Measurements from ENCODE around the gene DPH5.
A peak's percentile ranks its signal among the peaks of the same experiment; 100 is the strongest.

DPH5 gene

DNA sequence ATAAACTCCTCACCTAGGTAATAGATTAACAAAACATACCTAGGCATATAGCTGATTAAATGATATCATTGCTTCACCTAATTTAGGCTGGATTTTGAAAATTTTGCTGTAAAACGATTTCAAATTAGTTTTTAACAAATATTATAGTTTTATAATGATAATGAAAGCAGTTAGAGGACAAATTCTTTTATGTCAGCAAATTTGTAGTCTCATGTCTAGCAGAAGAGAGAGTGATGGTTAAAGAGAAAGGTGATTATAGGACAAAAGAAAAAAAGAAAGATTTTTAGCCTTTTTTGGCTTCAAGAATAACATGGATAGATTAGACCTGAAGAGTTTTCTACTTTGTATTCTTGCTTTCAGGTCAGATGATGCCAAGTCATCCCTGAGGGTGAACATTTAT lies 3.6 kb upstream of the DPH5 start:
- no peak for DNase-seq

DNA sequence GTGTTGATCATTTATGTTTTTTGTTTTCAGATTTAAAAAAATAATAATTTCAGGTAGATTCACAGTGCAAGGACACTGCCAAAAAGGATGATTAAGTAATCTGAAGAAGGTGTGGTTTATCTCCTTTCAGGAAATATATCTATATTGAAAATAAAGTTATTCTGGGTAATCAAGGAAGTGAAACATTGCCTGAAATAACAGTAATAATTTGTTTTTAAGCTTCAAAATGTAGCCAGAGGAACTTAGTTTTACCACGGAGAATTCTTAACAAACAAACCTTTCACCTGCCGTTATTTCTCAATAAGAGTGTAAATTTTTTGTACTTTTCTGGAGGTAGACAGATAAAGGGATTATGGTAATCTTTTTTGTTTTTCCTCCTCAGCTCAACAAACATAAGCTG lies 2.9 kb upstream of the DPH5 start:
- DNase-seq = no peak

DNA sequence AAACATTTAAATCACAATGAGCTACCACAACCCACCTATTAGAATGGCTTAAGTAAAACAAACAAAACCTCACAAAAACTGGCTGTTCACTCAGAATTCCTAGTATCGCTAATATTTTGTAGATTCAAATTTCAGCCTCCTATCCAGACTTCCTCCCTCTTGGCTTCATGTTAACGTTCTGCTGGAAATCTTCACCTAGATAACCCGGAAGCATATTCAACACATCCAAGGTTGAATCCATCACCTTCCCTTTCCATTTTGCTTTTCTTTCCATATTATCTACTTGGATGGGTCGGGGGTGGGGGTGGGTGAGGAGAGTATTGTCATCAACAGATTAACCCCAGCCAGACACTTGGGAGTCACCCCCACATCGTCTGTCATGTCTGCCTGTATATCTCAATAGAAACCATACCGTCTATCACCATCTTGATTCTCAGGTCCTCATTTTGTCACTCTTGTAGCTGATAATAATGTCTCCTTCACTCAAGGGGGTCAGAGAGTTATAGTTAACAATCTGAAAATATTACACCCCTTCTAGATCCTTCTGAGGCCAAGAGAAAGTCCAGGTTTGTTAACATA lies 1.7 kb upstream of the DPH5 start:
- no peak for DNase-seq

DNA sequence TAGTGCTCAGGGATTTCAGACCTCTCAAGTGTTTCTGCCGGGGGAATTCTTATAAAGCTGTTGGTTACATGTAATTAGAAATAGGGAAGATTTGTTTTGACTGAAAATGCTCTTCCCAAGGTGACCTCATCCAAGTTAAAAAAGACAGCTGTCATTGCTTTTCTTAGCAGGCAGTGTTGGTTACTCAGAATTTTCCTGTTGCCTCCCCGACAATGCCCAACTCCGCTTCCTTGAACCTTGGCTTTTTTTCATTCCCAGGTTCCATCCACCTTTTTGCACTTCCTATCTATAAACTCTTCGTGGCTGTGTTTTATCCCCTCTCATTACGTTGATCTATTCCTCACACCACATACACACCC lies 825 bp upstream of the DPH5 start:
- no peak for DNase-seq

DNA sequence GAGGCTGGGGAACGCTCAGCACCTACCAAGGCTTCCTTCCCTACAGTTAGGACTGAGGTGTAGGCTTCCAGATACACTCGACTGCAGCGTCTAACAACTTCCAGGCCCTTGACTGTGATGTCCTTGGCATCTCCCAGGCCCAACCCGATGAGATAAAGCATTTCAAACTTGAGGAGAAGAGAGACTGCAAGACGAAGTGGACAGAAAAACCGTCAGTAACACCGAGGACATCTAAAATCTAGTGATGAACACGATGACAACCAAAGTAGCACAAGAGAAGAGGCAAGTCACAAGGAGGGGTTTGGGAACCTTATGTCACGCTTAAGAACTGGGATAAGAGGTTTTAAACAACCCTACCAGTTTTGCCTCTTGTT lies 314 bp downstream of the DPH5 start:
- peak in 2 of 4 experiments; percentile 3 to 7 for DNase-seq

DNA sequence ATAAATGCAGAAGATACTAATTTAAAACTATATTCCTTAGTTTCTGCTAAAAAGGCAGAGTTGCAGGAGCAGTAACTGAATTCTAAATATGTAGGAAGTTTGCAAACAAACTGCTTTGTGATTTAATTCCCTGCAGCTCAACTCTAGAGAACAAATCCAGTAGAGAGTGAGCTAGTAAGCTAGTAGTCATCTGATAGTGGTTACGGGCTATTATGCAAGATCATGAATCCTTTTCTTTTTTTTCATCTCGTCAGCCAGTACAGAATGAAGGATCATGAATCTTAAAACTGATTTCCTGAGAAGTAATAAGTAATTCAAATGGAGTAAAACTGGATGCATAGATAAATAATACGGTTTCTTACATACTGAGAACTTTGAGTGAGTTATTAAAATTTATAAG lies 3.3 kb downstream of the DPH5 start:
- DNase-seq = no peak

DNA sequence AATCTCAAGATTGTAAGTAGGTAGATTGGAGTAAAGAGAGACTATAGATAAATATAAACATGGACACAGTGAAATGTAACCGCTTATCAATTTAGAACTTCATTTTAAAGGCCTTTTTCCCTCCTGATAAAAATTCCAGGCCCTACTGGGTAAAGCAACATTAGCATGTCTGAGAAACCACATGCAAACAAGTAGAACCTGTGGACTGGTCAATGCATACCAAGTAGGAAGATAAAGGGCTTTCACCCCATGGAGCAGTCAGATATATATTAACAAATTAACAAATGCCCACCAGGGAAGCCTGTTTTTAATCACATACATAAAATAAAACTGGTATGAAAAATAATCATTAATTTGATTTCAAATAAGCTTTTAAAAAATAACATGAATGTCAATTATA lies 8.1 kb downstream of the DPH5 start:
- DNase-seq = no peak

DNA sequence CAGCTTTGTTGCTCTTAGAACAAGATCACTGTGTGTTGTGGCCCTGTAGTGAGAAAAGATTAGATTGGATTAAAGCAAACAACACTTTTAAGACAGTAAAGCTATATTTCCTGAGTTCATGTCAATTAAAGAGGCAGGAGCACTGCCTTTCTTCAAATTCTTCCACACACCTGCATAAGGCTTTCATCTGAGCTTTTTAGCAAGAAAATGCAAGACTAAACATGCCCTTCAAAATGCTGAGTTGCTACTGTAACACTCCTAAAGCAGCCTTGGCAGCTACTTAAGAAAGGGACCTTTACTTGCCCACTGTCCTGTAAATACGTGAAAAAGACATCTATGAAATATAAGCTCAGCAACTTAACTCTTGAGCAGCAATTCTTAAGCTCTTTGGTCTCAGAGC lies 11.8 kb downstream of the DPH5 start:
- no peak for DNase-seq

DNA sequence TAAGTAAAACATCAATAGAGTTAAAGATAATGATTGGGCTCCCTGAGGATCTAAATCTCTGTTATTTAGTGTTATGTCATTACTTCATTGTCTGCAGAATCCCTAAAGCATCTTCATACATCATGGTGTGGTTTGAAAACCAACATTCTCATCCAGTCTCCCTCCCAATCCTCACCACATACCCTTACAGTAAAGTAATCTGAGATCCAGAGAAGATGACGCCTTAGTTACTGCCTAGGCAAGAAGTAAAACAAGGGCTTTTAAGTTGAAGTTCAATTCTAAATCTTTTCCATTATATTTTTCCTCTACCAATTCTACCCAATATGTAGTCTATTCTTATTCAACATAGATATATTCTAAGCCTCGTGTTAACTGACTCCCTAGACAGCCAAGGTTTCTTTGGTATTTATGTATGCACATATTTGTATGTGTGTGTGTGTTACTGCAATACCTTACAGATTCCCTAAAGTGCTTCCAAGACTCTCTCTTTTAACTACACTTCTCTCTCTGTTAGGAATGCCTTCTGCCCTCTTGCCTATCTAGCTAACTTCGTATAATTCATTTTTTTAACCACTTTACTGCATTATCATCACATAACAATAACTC lies 17.3 kb downstream of the DPH5 start:
- DNase-seq = no peak

DNA sequence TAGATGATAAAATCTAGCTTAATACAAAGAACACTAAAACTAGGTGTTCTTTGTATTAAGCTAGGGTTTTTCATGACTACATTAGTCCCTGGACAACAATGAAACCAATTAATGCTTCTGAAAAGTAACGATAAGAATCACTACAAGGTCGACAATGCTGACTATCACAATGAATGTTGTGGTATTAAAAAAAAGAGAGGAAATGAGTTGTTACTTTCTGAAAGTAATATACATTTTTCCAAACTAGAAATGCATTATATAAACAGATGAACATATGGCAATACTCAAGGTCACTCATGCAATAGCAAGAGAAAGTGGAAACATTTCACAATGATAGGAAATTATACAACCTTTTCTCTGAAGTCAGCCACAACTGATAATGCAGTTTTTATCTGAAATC lies 19.0 kb downstream of the DPH5 start:
- no peak for DNase-seq

DNA sequence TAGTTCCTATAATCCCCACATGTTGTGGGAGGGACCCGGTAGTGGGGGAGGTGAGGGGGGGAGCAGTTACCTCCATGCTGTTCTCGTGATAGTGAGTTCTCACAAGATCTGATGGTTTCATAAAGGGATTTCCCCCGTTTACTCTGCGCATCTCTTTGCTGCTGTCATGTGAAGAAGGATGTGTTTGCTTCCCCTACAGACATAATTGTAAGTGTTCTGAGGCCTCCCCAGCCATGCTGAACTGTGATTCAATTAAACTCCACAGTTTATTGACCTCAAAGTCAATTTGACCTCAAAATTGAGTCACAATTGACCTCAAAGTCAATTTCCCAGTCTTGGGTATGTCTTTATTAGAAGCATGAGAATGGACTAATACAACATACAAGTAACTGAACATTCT lies 19.7 kb downstream of the DPH5 start:
- no peak for DNase-seq

DNA sequence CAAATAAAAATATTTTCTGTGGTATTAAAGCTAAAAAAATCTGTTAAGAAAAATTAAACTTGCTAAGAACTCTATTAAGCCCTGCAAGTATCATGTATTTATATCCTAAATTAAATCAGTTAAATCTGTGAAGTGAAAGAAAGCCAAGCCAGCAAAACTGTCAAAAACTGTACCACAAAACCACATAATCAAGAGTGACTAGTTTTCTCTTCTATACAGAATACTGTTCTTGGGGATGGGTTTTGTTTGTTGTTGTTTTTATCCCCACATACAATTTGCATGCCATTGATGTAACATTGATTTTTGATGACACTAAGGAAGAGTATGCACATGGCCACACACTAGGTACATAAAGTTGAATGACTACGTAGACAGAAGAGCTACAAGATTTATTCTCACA lies 20.4 kb downstream of the DPH5 start:
- no peak for DNase-seq

DNA sequence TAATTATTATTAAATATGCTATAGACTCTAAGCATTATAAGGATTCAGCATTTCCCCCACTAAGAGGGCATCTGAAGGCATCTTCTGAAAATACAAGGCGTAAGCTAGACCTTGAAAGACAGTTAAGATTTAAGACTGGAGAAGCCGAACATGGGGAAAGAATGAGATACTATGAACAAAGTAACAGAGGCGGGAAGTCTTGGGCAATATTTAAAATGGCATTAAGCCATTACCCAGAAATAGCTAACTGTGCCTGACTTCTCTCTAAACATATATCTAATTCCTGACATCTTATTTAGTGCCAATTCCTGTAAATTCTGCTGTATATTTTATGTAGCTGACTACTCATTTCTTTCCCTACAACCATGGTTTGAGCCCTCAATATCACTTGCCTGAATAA lies 20.9 kb downstream of the DPH5 start:
- no peak for DNase-seq

DNA sequence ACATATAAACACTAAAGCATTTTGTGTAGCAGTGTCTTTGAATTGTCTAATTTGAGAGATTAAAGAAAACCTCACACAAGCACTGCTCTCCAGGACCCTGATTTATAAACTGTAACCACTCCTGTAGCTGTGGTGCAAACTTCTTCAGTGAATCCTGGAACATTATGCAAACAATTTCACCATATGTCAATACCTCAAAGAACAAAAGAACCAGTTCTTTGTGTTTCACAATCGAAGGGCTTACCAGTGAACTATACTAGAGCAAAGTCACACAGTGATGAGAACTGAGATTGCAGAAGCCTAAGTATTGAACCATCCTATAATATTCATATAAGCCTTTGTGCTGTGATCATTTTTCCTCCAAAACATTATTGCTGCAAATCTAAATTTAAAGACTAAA lies 21.5 kb downstream of the DPH5 start:
- DNase-seq = no peak

DNA sequence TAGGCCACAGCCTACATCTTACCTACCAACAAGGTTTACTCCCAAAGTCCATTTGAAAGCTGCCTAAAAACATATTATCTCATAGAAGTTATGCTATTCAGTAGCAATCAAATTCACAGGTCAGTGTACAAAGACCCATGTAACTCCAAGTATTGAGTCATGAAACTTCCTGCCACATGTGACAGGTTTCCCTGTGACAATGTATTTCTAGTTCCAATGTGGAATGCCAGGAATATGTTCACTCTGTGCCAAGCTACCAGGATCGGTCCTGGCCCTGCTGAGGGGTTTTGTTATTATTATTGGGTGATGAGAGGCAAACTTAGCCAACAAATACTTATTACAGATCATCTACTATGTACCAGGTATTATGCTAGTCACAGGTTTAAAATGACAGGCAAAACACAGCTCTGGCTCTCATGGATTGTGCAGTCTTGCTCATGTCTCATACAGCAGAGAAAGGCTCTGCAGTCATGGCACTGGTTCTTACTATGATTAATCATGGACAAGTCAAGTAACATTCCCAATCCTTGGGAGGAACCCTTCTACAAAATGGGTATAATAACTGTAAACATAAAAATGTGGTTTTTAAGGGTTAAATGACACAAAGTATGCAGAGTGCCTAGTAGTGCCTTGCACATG lies 22.5 kb downstream of the DPH5 start:
- no peak for DNase-seq

DNA sequence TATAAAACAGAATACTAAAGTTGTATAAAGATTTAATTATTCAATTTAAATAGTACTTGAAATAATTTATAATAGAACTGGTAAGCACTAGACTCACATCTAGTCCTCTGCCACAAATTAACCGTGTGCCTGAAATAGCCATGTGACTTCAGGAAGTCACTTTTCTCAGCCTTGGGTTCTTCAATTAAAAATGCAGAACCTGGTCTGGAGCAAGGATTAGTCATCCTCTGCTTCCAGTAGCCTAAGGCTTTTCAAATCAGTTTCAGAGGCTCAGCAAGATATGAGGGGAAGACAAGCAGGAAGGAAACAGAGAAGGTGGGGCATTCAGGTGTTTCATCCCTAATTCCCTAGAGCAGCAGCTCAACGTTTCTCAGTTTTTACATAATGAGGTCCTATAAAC lies 23.0 kb downstream of the DPH5 start:
- no peak for DNase-seq

DNA sequence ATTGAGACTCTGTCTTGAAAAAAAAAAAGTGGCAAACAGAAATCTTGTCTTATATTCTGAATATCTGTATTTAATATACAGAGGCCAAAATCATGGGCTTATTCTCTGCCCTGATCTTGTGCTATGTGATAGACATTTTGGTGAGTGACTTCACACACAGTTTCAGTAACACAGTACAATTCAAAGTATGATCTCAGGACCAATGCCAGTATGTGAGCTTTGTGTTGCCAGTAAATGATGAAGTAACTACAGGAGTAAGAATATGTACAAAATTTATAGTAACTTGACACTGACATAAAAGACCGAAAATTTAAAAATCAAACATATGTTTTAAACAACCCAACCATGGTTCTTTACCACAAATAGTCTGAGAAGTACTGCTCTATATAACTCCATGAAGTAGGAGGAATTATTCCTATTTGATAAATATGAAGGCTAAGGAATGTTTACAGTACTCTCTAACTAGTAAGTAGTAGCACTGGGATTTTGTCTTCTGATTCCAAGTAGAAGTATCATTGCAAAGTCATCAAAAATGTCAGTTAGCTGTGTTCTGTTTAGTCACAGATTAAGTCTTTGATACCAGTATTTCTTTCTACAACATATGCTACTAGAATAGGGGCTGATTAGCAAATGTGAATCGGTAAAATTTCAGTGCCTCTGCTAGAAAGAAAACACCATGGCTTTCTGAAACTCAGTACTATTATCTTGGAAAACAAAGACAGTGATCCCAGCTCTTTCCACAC lies 25.3 kb downstream of the DPH5 start:
- no peak for DNase-seq

DNA sequence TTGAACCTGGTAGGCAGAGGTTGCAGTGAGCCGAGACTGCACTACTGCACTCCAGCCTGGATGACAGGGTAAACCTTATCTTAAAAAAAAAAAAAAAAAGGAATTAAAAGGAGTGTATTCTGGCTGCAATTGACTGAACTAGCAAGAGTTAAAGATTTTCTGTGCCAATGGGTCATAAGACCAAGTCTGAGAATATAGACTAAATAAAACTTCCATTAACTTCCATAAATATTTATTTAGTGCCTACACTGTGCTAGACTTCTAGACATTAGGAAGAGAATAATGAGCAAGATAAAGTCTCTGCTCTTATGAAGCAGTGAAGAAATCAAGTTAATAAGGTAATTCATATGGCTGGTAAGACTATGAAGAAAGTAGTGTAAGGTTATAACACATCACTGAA lies 27.2 kb downstream of the DPH5 start:
- DNase-seq = no peak

DNA sequence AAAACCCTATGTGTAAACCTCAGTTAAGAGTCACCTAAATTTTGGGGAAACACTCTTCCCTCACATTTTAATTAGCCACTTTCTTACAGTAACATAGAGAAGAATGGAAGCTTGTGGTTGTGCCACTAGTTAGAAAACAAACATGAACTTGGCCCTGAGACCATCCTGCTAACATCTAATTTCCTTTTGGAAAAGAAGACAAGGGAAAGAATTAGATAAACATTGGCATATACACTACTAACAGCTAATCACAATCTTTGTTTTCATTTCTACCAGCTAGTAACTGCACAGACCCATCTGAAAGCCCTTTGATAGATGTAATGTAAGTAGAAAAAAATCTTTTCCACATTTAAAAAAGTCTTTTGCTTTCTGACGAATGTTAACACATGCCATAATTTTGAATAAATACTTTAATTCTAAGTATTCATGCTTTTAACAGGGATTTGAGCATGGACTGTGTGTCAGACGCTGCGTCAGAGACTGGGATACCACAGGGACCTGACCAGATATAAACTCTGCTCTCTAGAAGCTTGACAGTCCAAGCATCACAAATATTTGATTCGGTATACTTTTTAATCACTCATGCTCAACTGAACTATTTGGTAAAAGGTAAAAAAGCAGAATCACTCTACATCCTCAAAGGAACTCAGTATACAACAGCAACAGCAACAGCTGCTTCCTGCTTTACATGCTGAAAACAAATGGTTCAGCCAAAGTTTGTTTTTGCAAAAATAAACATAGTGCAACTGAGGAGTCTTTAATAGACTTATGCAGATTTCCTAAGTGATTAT lies 30.2 kb downstream of the DPH5 start:
- no peak for DNase-seq

DNA sequence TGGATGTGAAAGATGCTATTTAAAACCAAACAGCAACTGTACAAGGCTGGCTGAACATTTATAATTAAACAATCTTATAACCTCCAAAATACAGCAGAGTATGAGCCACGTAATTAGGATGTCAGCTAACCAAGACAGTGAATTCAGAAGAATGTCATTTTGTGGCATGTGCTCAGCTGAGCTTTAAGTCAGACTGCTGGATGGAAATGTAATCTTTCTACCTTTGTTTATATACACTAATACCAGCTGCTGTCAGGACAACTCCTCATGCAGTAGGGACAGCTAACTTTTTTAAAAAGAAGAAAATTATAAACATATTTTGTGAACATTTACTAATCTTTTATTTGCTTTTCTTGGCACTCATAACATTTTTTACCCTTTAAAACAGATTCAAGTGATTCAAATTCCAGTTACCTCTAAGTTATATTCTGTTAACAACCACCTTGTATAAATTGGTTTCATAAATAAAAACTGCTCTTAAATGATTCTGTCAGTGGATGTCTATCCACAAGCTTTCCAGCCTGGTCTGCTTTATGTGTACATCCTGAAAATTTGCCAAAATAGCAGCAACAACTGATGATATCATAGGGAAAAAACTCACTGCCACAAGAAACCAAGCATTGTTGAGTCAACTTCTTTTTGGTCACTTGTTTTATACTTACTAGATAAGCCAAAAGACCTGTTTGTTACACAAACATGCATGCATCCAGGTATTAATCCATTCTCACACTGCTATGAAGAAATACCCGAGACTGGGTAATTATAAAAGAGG lies 36.1 kb downstream of the DPH5 start:
- DNase-seq = no peak

DNA sequence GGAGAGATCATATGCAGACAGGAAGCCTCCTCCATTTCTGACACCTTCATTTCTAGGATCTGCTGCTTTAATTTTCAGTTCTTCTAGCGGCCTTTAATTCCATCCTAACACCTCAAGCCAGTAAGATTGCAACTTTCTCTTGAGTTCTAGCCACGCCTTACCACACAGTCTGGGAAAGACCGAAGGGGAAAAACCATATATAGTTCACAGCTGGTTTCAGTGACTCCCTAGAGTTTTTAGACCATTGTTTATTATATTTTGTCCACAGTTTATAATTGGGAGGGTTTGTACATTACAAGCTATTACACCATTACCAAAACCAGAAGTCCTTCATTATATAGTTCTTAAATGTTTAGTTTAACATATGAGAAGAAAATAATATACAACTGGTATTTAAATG lies 37.5 kb downstream of the DPH5 start:
- DNase-seq = no peak

DNA sequence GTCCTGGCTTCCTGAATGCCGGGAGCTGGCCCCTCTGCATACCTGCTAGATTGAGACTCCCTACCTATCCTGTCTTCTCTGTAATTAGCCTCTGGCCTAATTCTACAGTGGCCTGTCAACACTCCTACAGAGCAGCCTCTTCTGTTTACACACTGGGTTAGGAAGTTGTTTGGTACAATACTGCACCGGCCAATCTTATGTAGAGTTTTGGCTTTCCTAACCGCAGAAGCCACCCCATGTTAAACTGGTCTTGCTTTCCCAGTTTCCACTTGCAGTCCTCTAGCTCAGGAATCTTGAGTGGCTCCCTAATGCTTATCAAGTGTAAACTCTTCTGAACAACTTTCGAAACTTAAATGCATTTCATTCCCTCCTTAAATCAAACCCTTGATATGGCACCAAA lies 42.8 kb downstream of the DPH5 start:
- DNase-seq = no peak

DNA sequence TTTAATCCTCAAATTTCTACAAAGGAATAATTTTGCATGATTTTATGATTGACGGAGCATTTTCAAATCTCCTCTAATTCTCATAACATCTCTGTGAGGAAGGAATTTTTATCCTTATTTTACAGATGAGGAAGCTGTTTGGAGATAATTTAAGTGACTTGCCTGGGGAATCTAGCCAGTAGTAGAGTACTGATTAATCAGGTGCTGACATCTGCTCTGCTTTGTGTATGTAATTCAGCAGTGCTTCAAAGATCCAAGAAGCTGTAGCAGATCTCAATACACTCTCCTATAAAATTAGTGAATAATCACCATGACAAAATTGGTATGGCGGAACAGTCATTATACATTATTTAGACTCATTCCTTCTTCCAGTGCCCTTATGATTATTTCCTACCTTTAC lies 46.0 kb downstream of the DPH5 start:
- DNase-seq = no peak

Data from activated naive CD4-positive, alpha-beta T cell (primary cell).